Activated CD4-positive, alpha-beta T cell treated with anti-CD3 and anti-CD28 coated beads, Interleukin-2, amount 10 ng/mL, durations not matched to agents 24 days and 14 days (primary cell): ENCODE data around the gene GH2. TPM values are rescaled to one million over a fixed set of nuclear protein-coding genes. Genes with fewer than 3 reads are reported as not detected.

Experiments
- DNase-seq: peaks from one replicate; pipeline ENCODE4 v3.0.0; 2022
- H3K27ac Mint-ChIP-seq: one replicate; pipeline ENCODE4 v1.8.0; 2022; ENCODE audit warnings: mild to moderate bottlenecking, mixed read lengths
- H3K27me3 Mint-ChIP-seq: one replicate; pipeline ENCODE4 v1.8.0; 2022; ENCODE audit warnings: mixed read lengths
- H3K36me3 Mint-ChIP-seq: one replicate; pipeline ENCODE4 v1.8.0; 2022; ENCODE audit warnings: low read depth, mild to moderate bottlenecking, mixed read lengths
- H3K4me1 Mint-ChIP-seq: one replicate; pipeline ENCODE4 v1.8.0; 2021; ENCODE audit warnings: mixed read lengths
- H3K4me3 Mint-ChIP-seq: one replicate; pipeline ENCODE4 v1.8.0; 2022; ENCODE audit warnings: mild to moderate bottlenecking, moderate library complexity, mixed read lengths
- H3K9me3 Mint-ChIP-seq: one replicate; pipeline ENCODE4 v1.8.0; 2021; ENCODE audit warnings: mixed read lengths
- intact Hi-C: fragments of 100-400 bp; cut with micrococcal nuclease; formaldehyde crosslinking; loops from one replicate; pipeline ENCODE4 v1.15.1; 2023
- total RNA-seq: library from RNA; stranded (reverse); gene quantifications from 2 replicates; pipeline ENCODE4 v1.2.3, GENCODE V29; 2022

GH2 gene
- total RNA-seq, 1 donor from 2014 or later, result not detected

GRCh38 chr17:63837480-63837879 lies 44.3 kb downstream of the GH2 start:
- no peaks in the 10 kb centered on the region for H3K27me3 Mint-ChIP-seq
- intact Hi-C loops, result no loop called here
- no peak for DNase-seq
- H3K36me3 Mint-ChIP-seq, result peaks cover 33% of the 10 kb centered on the region
- no peak overlapping the region for H3K27ac Mint-ChIP-seq
- peaks cover 26% of the 10 kb centered on the region for H3K4me1 Mint-ChIP-seq
- no peaks in the 10 kb centered on the region for H3K9me3 Mint-ChIP-seq
- H3K4me3 Mint-ChIP-seq, result no peak overlapping the region

GRCh38 chr17:63836811-63837210 lies 44.9 kb downstream of the GH2 start:
- peaks cover 40% of the 10 kb centered on the region for H3K36me3 Mint-ChIP-seq
- no peaks in the 10 kb centered on the region for H3K27me3 Mint-ChIP-seq
- H3K4me3 Mint-ChIP-seq, result no peak overlapping the region
- peaks cover 26% of the 10 kb centered on the region for H3K4me1 Mint-ChIP-seq
- H3K9me3 Mint-ChIP-seq, result no peaks in the 10 kb centered on the region
- H3K27ac Mint-ChIP-seq, result no peak overlapping the region
- intact Hi-C loops, result no loop called here
- DNase-seq, result no peak

- H3K36me3 Mint-ChIP-seq, result peaks cover 50% of the 10 kb centered on the region
- peaks cover 28% of the 10 kb centered on the region for H3K4me1 Mint-ChIP-seq
- DNase-seq, result no peak
- intact Hi-C loops, result loop anchor here (2.0 kb wide), 1 partner anchor 136 kb away; no protein-coding TSS in a partner anchor
- no peak overlapping the region for H3K4me3 Mint-ChIP-seq
- H3K27me3 Mint-ChIP-seq, result no peaks in the 10 kb centered on the region
- H3K9me3 Mint-ChIP-seq, result no peaks in the 10 kb centered on the region
- H3K27ac Mint-ChIP-seq, result no peak overlapping the region
These were observed 46.5 kb downstream of the GH2 start for GRCh38 chr17:63835167-63835720.

GRCh38 chr17:63834431-63835166 lies 47.1 kb downstream of the GH2 start:
- DNase-seq, result peak; percentile 90
- Mint-ChIP-seq H3K27me3 (no peaks in the 10 kb centered on the region), H3K36me3 (peaks cover 55% of the 10 kb centered on the region), H3K27ac (peak overlapping the region; percentile 85), H3K4me3 (no peak overlapping the region), H3K4me1 (peaks cover 34% of the 10 kb centered on the region), H3K9me3 (no peaks in the 10 kb centered on the region)
- intact Hi-C loops, result loop anchor here (2.0 kb wide), 1 partner anchor 136 kb away; no protein-coding TSS in a partner anchor

GRCh38 chr17:63833741-63834373 lies 47.9 kb downstream of the GH2 start:
- Mint-ChIP-seq H3K4me1 (peaks cover 37% of the 10 kb centered on the region), H3K27ac (peak overlapping the region; percentile 58), H3K36me3 (peaks cover 62% of the 10 kb centered on the region), H3K4me3 (no peak overlapping the region), H3K27me3 (no peaks in the 10 kb centered on the region), H3K9me3 (no peaks in the 10 kb centered on the region)
- intact Hi-C loops, result loop anchor here (2.0 kb wide), 1 partner anchor 135 kb away; no protein-coding TSS in a partner anchor
- no peak for DNase-seq

GRCh38 chr17:63833026-63833740 lies 48.6 kb downstream of the GH2 start:
- no peak overlapping the region for H3K27ac Mint-ChIP-seq
- no peak overlapping the region for H3K4me3 Mint-ChIP-seq
- DNase-seq, result no peak
- H3K36me3 Mint-ChIP-seq, result peaks cover 68% of the 10 kb centered on the region
- intact Hi-C loops, result no loop called here
- H3K4me1 Mint-ChIP-seq, result peaks cover 41% of the 10 kb centered on the region
- H3K9me3 Mint-ChIP-seq, result no peaks in the 10 kb centered on the region
- H3K27me3 Mint-ChIP-seq, result no peaks in the 10 kb centered on the region

GRCh38 chr17:63832455-63832854 lies 49.3 kb downstream of the GH2 start:
- H3K4me3 Mint-ChIP-seq, result no peak overlapping the region
- H3K4me1 Mint-ChIP-seq, result peaks cover 44% of the 10 kb centered on the region
- H3K27ac Mint-ChIP-seq, result peak overlapping the region; percentile 25
- no peaks in the 10 kb centered on the region for H3K27me3 Mint-ChIP-seq
- H3K9me3 Mint-ChIP-seq, result no peaks in the 10 kb centered on the region
- H3K36me3 Mint-ChIP-seq, result peaks cover 73% of the 10 kb centered on the region
- DNase-seq, result no peak
- intact Hi-C loops, result no loop called here

- peaks cover 77% of the 10 kb centered on the region for H3K36me3 Mint-ChIP-seq
- H3K9me3 Mint-ChIP-seq, result no peaks in the 10 kb centered on the region
- no peak for DNase-seq
- H3K4me3 Mint-ChIP-seq, result no peak overlapping the region
- no peaks in the 10 kb centered on the region for H3K27me3 Mint-ChIP-seq
- H3K4me1 Mint-ChIP-seq, result peaks cover 44% of the 10 kb centered on the region
- H3K27ac Mint-ChIP-seq, result peak overlapping the region; percentile 56
- intact Hi-C loops, result no loop called here
These were observed 49.7 kb downstream of the GH2 start for GRCh38 chr17:63832014-63832413.

GRCh38 chr17:63831505-63831904 lies 50.2 kb downstream of the GH2 start:
- no peak for DNase-seq
- Mint-ChIP-seq H3K36me3 (peaks cover 78% of the 10 kb centered on the region), H3K9me3 (no peaks in the 10 kb centered on the region), H3K4me3 (no peak overlapping the region), H3K27me3 (no peaks in the 10 kb centered on the region), H3K27ac (no peak overlapping the region), H3K4me1 (peaks cover 44% of the 10 kb centered on the region)
- intact Hi-C loops, result no loop called here

GRCh38 chr17:63830904-63831491 lies 50.7 kb downstream of the GH2 start:
- H3K4me1 Mint-ChIP-seq, result peaks cover 48% of the 10 kb centered on the region
- no peaks in the 10 kb centered on the region for H3K9me3 Mint-ChIP-seq
- no peak for DNase-seq
- H3K27ac Mint-ChIP-seq, result peak overlapping the region; percentile 3
- intact Hi-C loops, result no loop called here
- H3K36me3 Mint-ChIP-seq, result peaks cover 81% of the 10 kb centered on the region
- H3K4me3 Mint-ChIP-seq, result no peak overlapping the region
- no peaks in the 10 kb centered on the region for H3K27me3 Mint-ChIP-seq

- Mint-ChIP-seq H3K36me3 (peaks cover 82% of the 10 kb centered on the region), H3K9me3 (no peaks in the 10 kb centered on the region), H3K27me3 (no peaks in the 10 kb centered on the region), H3K27ac (no peak overlapping the region), H3K4me1 (peaks cover 53% of the 10 kb centered on the region), H3K4me3 (no peak overlapping the region)
- no peak for DNase-seq
- intact Hi-C loops, result no loop called here
These were observed 51.5 kb downstream of the GH2 start for GRCh38 chr17:63830278-63830677.
